GM10266 (cell line): ENCODE results near the gene ANGPTL2.

Source experiments
- DNase-seq: peaks from one replicate; pipeline ENCODE4 v3.0.0; 2012; ENCODE audit errors: extremely low spot score
- TF ChIP-seq, protein P1 (sequence below): IDR thresholded peaks from 2 replicates; pipeline ENCODE4 v1.5.1; 2012; ENCODE audit warnings: mild to moderate bottlenecking, low read depth; ENCODE audit not compliant: control insufficient read depth, insufficient read depth; ENCODE audit errors: missing control alignments

ANGPTL2 gene

DNA sequence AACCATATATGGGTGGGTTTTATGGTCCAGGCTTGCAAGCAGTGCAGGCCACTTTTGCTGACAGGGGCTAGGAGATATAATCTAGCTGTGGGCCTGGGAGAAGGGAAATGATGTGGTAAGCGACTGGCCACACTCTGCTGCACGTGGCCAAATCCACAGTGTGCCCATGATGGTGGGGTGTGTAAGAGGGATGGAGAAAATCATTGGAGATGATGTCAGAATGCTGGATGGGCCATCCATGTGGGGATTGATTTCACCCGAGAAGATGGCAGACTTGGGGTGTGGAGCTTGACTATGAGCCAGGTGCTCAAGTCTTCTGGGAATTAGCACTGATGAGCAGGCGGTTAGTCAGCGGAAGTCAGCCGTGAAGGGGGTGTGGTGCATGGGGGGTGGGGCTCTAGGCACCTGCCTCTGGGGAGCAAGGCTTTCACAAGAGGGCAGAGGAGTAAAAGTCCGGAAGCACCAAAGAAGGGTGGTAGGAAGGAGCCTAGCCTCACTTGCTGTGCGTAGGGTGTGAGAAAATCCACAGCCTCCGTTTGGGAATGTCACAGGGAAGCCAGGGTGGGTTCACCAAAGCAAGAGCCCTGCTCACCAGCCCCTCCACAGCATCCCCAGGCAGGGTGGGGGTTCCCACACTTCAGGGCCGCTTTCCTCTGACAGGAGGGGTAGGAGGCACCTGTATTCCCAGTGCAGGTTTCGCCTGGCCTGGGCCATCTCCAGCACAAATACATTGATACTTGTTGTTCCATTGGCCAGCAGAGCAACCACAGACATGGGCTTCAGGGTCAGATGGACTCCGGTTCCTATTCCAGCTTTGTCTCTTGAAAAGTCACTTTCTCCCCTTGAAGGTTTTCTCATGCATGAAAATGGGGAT, 44.5 kb upstream of the ANGPTL2 start:
- peak; percentile 69 for DNase-seq
- TF ChIP-seq, protein P1, sequence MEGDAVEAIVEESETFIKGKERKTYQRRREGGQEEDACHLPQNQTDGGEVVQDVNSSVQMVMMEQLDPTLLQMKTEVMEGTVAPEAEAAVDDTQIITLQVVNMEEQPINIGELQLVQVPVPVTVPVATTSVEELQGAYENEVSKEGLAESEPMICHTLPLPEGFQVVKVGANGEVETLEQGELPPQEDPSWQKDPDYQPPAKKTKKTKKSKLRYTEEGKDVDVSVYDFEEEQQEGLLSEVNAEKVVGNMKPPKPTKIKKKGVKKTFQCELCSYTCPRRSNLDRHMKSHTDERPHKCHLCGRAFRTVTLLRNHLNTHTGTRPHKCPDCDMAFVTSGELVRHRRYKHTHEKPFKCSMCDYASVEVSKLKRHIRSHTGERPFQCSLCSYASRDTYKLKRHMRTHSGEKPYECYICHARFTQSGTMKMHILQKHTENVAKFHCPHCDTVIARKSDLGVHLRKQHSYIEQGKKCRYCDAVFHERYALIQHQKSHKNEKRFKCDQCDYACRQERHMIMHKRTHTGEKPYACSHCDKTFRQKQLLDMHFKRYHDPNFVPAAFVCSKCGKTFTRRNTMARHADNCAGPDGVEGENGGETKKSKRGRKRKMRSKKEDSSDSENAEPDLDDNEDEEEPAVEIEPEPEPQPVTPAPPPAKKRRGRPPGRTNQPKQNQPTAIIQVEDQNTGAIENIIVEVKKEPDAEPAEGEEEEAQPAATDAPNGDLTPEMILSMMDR = no peak

- DNase-seq = no peak
Observed at GRCh38 chr9:127166111-127166510, 43.7 kb upstream of the ANGPTL2 start.

DNA sequence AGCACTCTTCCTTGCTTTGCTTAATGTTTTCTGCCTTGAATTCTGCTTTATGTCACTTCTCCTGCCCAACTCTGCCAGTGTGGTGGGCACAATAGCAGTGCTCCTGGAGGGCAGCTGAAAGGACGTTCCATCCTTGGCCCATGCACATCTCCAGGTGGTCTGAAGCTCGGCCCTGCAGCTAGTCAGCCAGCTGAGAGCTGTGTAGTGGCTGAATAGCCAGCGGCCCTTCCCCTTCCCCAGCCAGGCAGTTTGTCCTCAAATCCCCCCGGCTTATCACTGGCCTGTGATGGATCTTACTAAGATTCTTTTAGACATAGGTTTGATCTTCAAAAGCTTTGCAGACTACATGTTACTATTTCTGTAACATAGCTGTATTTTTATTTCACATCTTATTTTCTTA, 42.7 kb upstream of the ANGPTL2 start:
- no peak for DNase-seq
- TF ChIP-seq, protein P1 = no peak

More at GRCh38 chr9:127166111-127166510, 43.7 kb upstream of the ANGPTL2 start:
- TF ChIP-seq, protein P1 = no peak

- TF ChIP-seq, protein P1 = no peak
- no peak for DNase-seq
Observed at GRCh38 chr9:127163409-127163808, 41.0 kb upstream of the ANGPTL2 start.

GRCh38 chr9:127162864-127163365, 40.5 kb upstream of the ANGPTL2 start:
- TF ChIP-seq, protein P1 = no peak
- no peak for DNase-seq

GRCh38 chr9:127162046-127162863, 39.8 kb upstream of the ANGPTL2 start:
- TF ChIP-seq, protein P1 = no peak
- no peak for DNase-seq

- TF ChIP-seq, protein P1 = no peak
- DNase-seq = no peak
Observed at GRCh38 chr9:127161081-127161624, 38.7 kb upstream of the ANGPTL2 start.
